GM18502 (cell line): ENCODE measurements around the gene ADAM11.

Experiments used
- ATAC-seq: cut with Tn5 transposase; IDR thresholded peaks from one replicate; pipeline ENCODE4 v1.9.1; 2021; ENCODE audit warnings: mild to moderate bottlenecking; ENCODE audit not compliant: unreplicated experiment, poor library complexity

Gene ADAM11

DNA sequence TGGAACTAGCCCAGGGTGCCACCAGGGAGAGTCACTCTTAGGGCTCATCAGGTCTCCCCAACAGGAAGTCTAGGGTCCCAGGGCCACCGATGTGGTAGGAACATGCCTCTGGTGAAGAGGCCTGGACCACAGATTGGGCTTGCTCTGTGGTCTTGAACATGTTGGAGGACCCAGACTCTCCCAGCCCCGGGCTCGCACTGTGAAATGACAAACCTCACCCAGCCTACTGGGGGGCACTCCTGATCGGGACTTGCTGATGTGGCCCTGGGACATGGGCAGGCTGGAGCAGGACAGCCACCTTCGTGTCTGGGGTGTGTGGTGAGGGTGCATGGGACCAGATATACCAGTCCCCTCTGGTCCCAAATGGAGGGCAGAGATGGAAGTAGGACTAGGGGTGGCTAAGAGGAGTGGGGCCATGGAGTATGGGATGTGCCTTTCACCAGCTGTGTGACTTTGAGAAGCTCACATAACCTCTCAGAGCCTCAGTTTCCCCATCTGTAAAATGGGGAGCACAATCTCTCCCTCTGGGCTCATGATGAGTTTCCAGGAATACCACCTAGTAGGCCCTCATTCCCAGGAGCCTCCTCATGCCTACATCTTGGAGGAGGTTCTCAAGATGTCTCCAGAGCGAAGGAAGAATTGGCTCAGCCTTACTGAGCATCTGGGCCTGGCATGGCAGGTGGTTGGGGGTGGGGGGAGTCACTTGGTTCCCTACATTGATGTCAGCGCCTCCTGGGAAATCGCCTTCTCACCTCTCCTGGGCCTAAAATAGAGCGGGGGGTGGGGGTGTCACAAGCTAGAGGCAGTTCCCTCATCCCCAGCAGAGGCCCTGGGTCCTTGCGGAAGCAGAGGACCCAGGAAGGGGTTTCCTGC, 1.5 kb upstream of the ADAM11 start:
- no peak for ATAC-seq

- no peak for ATAC-seq
Measured at GRCh38 chr17:44757918-44758413, 822 bp upstream of the ADAM11 start.

DNA sequence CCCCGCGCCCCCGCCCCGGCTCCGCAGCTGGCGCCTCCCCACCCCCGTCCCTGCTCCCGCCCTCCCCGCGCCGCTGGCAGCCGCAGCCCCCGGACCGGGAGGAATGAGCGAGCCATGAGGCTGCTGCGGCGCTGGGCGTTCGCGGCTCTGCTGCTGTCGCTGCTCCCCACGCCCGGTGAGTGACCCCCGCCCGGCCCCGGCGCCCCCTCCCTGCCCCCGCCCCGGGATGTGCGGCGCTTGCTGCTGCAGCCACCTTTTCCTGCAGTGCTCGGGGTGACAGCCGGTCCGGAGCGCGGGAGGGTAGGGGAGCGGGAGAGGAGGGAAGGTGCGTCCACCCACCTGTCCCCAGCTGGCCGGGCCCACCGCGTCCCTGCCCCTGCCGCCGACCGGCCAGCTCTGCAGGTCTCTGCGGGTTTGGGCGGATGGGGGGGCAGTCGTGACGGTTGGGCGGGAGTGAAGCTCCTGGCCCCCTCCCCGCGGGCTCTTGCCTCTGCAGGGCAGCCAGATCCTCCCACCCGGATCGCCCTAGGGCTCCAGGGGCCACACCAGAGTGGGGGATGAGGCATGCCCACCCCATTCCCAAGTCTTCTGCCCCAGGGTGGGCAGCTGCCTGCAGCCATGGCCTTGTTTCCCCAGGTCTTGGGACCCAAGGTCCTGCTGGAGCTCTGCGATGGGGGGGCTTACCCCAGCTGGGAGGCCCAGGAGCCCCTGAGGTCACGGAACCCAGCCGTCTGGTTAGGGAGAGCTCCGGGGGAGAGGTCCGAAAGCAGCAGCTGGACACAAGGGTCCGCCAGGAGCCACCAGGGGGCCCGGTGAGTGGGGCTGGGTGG, 513 bp downstream of the ADAM11 start:
- no peak for ATAC-seq

GRCh38 chr17:44759916-44760243, 1.1 kb downstream of the ADAM11 start:
- no peak for ATAC-seq

DNA sequence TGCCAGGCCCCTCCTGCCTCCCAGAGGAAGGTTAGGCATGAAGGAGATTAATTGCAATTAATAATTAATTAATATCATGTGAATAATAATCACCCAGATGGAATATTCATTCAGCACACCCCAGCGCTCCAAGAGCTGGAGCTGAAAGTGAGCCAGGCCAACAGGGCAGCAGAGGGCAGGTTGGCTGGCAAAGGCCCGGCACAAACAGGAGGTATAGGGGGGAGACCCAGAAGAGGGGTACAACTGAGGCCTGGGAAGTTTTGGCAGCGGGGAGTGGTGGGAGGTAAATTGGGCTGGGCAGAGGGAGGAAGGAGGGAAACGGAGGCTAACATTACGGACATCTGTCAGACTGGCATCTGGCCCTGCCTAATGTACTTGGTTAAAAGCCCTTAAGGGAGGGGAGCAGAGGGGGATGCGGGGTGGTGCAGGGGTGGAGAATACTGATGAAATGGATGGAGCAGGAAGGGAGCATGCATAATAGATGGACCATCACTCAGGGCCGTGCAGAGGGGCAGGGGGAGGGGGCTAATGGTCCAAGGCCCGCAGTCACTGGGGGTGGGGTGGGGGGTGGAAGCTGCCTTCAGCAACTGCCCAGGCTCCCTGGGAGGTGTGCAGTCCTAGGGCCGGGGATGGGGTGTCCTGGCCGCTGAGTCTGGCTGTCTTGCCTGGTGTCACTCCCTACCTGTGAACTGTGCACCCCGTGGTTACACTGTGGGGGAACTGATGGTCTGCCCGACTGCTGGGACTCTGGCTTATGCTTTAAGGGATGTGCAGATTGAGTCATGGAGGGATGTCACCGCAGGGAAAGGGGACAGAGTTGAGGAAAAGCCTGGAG, 1.9 kb downstream of the ADAM11 start:
- ATAC-seq = no peak

GRCh38 chr17:44761932-44762810, 3.4 kb downstream of the ADAM11 start:
- ATAC-seq = no peak

DNA sequence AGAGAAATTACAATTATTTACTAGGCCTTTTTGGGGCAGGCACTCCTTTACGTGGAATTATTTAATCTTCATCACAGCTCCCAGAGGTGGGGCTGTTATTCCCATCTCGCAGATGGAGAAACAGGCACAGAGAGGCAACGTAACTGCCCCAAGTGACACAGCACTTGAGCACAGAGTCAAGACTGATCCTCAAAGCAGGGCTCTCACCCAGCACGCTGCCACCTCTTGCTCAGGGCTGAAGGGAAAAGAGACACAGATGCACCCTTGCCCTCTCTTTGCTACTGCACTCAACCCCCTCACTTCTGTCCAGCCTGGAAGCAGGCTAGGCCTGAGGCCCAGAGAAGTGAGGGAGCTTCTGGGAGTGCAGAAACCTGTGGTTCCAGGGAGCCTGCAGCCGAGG, 4.4 kb downstream of the ADAM11 start:
- ATAC-seq = no peak

GRCh38 chr17:44765965-44766364, 7.2 kb downstream of the ADAM11 start:
- no peak for ATAC-seq

GRCh38 chr17:44766409-44767038, 7.7 kb downstream of the ADAM11 start:
- no peak for ATAC-seq

- ATAC-seq = no peak
Measured at GRCh38 chr17:44767493-44767892, 8.7 kb downstream of the ADAM11 start.

GRCh38 chr17:44768505-44769142, 9.8 kb downstream of the ADAM11 start:
- no peak for ATAC-seq

DNA sequence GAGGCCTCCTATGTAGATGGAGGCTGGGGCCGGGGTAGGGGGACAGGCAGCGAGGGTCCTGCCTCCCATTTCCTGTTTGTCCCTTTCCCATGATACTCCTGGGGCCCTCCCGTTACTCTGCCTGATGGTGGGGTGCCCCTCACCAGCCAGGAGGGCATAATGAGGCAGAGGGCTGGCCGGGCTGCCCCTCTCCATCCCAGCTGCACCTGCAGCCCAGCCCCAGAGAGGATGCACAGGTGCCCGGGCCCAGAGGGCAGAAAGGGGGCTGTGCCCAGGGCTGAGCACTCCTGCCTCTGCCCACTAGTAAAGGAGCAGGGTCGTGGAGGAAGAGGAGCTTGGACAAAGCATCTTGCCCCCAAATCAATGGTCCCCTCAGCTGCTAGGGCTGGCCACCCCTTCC, 10.4 kb downstream of the ADAM11 start:
- ATAC-seq = no peak

- ATAC-seq = no peak
Measured at GRCh38 chr17:44769647-44770084, 10.9 kb downstream of the ADAM11 start.

- ATAC-seq = no peak
Measured at GRCh38 chr17:44770166-44770925, 11.6 kb downstream of the ADAM11 start.

DNA sequence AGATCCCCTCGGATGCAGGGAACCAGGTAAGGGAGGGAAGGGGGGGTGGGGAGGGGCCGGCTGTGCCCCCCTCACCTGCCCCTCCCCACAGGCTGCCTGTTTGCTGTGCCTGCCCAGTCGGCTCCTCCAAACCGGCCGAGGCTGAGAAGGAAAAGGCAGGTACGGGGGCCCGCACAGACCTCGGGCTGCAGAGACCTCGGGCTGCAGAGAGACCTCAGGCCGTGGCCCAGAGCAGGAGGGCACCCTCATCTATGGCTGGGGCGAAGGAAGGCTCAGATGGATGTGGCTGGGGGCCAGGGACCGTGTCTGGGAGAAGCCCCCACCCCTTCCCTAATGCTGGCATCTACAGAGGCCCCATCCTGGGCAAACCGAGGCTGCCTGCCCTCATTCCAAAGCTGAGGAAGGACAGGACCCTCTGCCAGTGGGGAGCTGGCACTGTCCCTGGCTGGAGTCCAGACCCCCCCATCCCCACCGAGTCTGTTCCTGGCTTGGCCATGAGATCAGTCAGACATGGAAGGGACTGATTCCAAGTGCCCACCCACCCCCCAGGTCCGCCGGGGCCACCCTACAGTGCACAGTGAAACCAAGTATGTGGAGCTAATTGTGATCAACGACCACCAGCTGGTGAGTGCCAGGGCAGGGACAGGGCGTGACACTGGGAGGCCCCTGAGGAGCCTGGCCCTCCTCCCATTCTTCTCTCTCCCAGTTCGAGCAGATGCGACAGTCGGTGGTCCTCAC, 13.7 kb downstream of the ADAM11 start:
- no peak for ATAC-seq

DNA sequence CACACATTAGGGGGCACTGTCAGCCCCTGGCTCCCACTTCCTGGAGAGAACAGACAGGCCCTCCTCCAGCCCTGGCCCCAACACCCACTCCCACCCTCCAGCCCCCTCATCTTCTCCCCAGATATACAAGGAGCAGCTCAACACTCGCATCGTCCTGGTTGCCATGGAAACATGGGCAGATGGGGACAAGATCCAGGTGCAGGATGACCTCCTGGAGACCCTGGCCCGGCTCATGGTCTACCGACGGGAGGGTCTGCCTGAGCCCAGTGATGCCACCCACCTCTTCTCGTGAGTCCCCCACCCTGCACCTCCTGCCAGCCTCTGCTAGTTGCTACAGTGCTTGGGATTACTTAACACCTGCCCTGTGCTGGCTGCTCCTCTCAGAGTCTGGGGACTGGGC, 14.4 kb downstream of the ADAM11 start:
- ATAC-seq = no peak
